Brain microvascular endothelial cell (primary cell): ENCODE data around the gene CALD1.

Experiments used
- DNase-seq: peaks from one replicate; pipeline ENCODE4 v3.0.0-alpha.2; 2020
- H3K27ac ChIP-seq: fragments of 250-450 bp; sonication (Bioruptor Pico); 2 replicates; pipeline ENCODE4 v1.5.1; 2020; ENCODE audit warnings: mild to moderate bottlenecking, moderate library complexity
- H3K27me3 ChIP-seq: fragments of 250-450 bp; sonication (Bioruptor Pico); replicated peaks from 2 replicates; pipeline ENCODE4 v1.5.1; 2020; ENCODE audit warnings: mild to moderate bottlenecking
- H3K36me3 ChIP-seq: fragments of 250-450 bp; sonication (Bioruptor Pico); replicated peaks from 2 replicates; pipeline ENCODE4 v1.5.1; 2020; ENCODE audit warnings: mild to moderate bottlenecking
- H3K4me3 ChIP-seq: 2 replicates; pipeline ENCODE4 v1.5.1; 2011; ENCODE audit warnings: low read depth, mild to moderate bottlenecking, control low read depth, low read length, moderate library complexity
- CTCF ChIP-seq: IDR thresholded peaks from 2 replicates; pipeline ENCODE4 v1.5.1; 2011; ENCODE audit warnings: low read depth, mild to moderate bottlenecking, moderate library complexity, low read length, control low read depth, inconsistent platforms; ENCODE audit errors: missing control alignments
- in situ Hi-C: cut with HindIII; loops from 2 replicates; pipeline ENCODE4 v1.10.0; 2017; ENCODE audit warnings: low sequenced_read_pairs, low pct_ligation_motif_present

The CALD1 gene

GRCh38 chr7:134767520-134768168 is 11.8 kb upstream of the CALD1 start:
- H3K27ac ChIP-seq = no peak overlapping the region
- H3K36me3 ChIP-seq = no peaks in the 10 kb centered on the region
- no peak for DNase-seq
- no peaks in the 10 kb centered on the region for H3K27me3 ChIP-seq
- in situ Hi-C loops = no loop called here
- TF ChIP-seq CTCF = no peak
- no peak overlapping the region for H3K4me3 ChIP-seq

GRCh38 chr7:134768243-134768642 is 11.2 kb upstream of the CALD1 start:
- Histone ChIP-seq H3K27ac (no peak overlapping the region), H3K4me3 (no peak overlapping the region), H3K36me3 (no peaks in the 10 kb centered on the region), H3K27me3 (no peaks in the 10 kb centered on the region)
- in situ Hi-C loops = no loop called here
- DNase-seq = no peak
- TF ChIP-seq CTCF = no peak

GRCh38 chr7:134770676-134771075 is 8.8 kb upstream of the CALD1 start:
- TF ChIP-seq CTCF = no peak
- Histone ChIP-seq H3K27ac (no peak overlapping the region), H3K36me3 (no peaks in the 10 kb centered on the region), H3K27me3 (no peaks in the 10 kb centered on the region), H3K4me3 (no peak overlapping the region)
- in situ Hi-C loops = no loop called here
- no peak for DNase-seq

GRCh38 chr7:134771111-134771510 is 8.3 kb upstream of the CALD1 start:
- Histone ChIP-seq H3K4me3 (no peak overlapping the region), H3K27me3 (no peaks in the 10 kb centered on the region), H3K27ac (no peak overlapping the region), H3K36me3 (no peaks in the 10 kb centered on the region)
- in situ Hi-C loops = no loop called here
- DNase-seq = no peak
- TF ChIP-seq CTCF = no peak

- Histone ChIP-seq H3K27me3 (no peaks in the 10 kb centered on the region), H3K27ac (no peak overlapping the region), H3K36me3 (no peaks in the 10 kb centered on the region), H3K4me3 (no peak overlapping the region)
- in situ Hi-C loops = no loop called here
- DNase-seq = no peak
- TF ChIP-seq CTCF = no peak
Observed at GRCh38 chr7:134771889-134772288, 7.5 kb upstream of the CALD1 start.

- Histone ChIP-seq H3K27ac (no peak overlapping the region), H3K4me3 (no peak overlapping the region), H3K36me3 (no peaks in the 10 kb centered on the region), H3K27me3 (no peaks in the 10 kb centered on the region)
- DNase-seq = no peak
- no peak for TF ChIP-seq CTCF
- in situ Hi-C loops = no loop called here
Observed at GRCh38 chr7:134772401-134772800, 7.0 kb upstream of the CALD1 start.
